SU-DHL-6 (cell line): ENCODE data around the gene FGF6.

ENCODE experiments used
- EZH2phosphoT487 ChIP-seq: fragments of 200-600 bp; sonication (generic), shearing (Covaris generic); conservative IDR thresholded peaks from 2 replicates; pipeline ENCODE4 v1.6.1; 2018; ENCODE audit warnings: mild to moderate bottlenecking, antibody characterized with exemption, low read length, moderate library complexity, mixed read lengths
- TF ChIP-seq, protein P1 (sequence below): fragments of 200-600 bp; sonication (generic); IDR thresholded peaks from one replicate; pipeline ENCODE4 v1.5.1; 2017; ENCODE audit warnings: antibody characterized with exemption, mild to moderate bottlenecking, low read length, moderate library complexity; ENCODE audit not compliant: insufficient read depth, poor library complexity, severe bottlenecking

DNA sequence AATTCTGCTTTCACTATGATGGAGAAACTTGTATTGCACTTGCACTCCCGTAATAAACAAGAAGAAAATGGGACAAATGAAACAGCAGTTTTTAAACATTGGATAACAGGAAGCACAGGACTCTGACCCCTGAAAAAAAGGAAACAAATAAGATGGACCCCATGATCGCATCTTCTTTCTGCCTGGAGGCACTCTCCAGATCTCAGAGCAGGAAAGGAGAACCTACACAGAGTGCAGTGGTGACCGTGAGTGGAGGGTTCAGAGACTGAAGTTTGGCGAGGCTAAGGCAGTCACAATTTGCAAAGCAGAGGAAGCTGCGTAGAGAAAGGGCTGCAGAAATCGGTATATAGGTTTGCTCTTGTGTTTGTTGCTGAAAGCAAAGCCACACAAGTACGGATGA is 6.1 kb upstream of the FGF6 start:
- TF ChIP-seq EZH2phosphoT487 = no peak
- TF ChIP-seq, protein P1, sequence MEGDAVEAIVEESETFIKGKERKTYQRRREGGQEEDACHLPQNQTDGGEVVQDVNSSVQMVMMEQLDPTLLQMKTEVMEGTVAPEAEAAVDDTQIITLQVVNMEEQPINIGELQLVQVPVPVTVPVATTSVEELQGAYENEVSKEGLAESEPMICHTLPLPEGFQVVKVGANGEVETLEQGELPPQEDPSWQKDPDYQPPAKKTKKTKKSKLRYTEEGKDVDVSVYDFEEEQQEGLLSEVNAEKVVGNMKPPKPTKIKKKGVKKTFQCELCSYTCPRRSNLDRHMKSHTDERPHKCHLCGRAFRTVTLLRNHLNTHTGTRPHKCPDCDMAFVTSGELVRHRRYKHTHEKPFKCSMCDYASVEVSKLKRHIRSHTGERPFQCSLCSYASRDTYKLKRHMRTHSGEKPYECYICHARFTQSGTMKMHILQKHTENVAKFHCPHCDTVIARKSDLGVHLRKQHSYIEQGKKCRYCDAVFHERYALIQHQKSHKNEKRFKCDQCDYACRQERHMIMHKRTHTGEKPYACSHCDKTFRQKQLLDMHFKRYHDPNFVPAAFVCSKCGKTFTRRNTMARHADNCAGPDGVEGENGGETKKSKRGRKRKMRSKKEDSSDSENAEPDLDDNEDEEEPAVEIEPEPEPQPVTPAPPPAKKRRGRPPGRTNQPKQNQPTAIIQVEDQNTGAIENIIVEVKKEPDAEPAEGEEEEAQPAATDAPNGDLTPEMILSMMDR = no peak
